Stimulated activated CD4-positive, alpha-beta T cell treated with anti-CD3 and anti-CD28 coated beads, Interleukin-15, amount 100 ng/mL, for 1 hour (primary cell): ENCODE data around the gene FAM200C.
"Not testable (repeated sequence)": the region's sequence is repeated elsewhere in the genome, so short reads cannot be mapped to it uniquely, and the experiment has no call there.

ENCODE experiments used
- DNase-seq, 2 donors: peaks; one replicate each; pipeline ENCODE4 v3.0.0-alpha.2; 2020; ENCODE audit warnings: low read depth in 1 of 2, low spot score in 1 of 2

The FAM200C gene

DNA sequence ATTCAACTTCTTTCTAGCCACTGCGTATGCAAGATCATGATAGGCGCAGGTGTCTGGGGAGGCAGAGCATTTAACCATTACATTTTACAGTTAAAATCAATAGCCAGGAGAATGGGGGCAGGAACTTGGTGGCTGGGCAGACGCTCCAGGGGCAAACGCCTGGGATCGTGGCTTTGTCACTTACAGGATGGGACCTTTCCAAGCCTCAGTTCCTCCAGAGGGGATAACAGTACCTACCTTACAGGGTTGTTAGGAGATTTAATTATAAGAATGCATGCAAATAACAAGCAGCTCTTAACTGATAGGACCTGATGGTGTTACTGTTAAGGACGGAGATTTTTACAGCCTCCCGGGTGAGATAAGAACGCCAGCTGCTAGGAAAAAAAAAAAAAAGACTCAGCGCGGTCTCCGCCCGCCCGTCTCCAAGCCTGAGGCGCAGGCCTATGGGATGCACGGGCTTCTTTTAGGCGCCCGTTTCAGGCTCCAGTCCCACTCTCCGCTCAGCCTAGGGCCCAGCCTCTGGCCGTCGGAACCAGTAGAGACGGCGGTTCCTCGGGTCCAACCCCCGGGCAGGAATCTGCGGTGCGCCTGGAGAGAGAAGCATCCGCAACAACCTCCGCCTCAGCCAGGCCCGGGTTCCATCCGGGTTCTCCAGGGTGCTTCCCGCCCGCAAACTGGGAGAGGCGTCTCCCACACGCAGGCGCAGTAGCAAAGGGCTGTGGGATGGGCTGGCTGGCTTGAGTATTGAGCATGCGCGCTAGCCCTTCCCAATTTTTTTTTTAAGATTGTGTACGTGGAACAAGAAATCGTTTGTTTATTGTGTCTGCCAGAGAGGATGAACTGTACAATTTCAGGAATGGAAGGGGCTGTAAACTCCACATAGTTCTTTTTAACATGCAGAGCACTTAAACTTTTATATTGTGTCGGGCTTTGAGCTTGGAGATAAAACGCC lies at the start of gene FAM200C:
Gene FAM200C, minus strand, starts transcription at position 653 of the 952 bp plus-strand sequence. CDS start 4,564 bp downstream, outside the sequence.
- peak; percentile 22 to 47 for DNase-seq

DNA sequence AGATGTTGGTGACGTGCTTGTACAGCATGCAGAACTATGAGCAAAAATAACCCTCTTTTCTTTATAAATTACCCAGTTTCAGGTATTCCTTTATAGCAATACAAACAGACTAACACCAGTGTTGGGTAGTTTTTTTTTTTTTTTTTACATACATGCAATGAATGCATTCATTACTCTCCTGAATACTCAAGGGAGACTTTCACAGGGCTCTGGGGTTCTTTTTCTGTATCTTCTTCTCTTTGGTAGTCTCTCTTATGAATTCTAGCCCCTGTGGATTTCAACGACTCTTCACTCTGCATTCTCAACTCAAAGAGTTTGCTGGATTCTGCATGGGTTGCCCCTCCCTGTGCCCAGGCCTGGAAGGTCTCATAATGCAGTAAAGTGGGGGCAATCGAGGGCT lies 49.6 kb upstream of the FAM200C start:
- DNase-seq = no peak

DNA sequence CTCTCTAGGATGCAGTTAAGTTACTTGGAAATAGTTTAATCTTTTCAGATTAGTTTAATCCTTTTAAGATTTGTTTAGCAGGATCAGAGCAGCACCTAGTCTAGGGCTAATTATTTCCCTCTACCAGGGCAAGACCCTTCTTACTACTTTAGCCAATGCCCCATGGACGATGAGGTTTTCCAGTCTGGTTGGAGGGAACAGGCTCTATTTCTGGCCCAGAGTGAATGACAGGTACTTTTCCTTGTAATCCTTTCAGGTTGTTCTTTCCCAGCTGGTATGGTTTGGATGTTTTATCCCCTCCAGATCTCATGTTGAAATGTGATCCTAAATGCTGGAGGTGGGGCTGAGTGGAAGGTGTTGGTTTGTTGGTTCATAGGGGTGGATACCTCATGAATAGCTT lies 49.0 kb upstream of the FAM200C start:
- no peak for DNase-seq

- no peak for DNase-seq
These were observed 45.9 kb upstream of the FAM200C start for GRCh38 chr5:160445751-160446150.

- DNase-seq = no peak
These were observed 45.3 kb upstream of the FAM200C start for GRCh38 chr5:160445132-160445531.

- no peak for DNase-seq
These were observed 44.6 kb upstream of the FAM200C start for GRCh38 chr5:160444407-160444806.

- DNase-seq = no peak
These were observed 43.1 kb upstream of the FAM200C start for GRCh38 chr5:160442824-160443431.

DNA sequence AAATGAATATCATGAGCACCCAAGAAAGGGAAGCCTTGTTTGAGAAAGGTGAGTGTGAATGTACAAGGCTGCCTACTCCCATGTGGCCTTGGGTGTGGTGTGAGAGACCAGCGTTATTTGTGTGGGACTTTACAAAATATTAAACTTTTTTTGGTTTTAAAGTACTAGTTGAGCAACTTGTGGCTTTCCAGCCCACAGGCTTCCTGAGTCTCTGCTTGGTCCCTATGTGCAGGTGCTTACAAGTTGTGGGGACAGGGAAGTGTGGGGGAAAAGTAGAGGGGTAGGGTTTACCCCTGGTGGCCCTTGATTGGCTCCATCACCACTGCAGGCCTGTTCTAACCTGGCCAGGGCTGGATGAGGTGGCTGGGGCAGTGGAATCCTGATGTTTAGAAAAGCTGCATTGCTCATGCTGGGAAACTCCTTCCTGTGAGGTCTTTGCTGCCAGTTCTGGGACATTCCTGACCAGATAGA lies 41.5 kb upstream of the FAM200C start:
- no peak for DNase-seq

DNA sequence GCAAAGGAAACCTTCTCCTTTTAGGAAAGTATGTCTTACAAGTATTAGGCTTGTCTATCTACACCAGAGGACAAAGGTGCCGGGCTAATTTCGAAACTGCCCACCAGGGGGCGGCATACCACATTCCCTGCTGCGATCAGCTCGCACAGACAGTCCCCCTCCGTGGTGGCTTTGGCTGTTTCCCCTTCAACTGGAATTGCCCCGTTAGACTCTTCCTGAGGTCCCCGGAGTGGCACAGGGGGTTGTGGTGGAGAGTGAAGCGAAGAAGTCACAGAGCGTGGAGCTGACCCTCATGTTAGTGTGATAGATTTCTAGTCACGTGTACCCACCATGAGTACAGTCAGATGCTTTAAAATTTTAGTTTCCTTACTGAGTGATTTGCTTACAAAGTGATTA lies 39.3 kb upstream of the FAM200C start:
- peak; percentile 79 to 91 for DNase-seq

DNA sequence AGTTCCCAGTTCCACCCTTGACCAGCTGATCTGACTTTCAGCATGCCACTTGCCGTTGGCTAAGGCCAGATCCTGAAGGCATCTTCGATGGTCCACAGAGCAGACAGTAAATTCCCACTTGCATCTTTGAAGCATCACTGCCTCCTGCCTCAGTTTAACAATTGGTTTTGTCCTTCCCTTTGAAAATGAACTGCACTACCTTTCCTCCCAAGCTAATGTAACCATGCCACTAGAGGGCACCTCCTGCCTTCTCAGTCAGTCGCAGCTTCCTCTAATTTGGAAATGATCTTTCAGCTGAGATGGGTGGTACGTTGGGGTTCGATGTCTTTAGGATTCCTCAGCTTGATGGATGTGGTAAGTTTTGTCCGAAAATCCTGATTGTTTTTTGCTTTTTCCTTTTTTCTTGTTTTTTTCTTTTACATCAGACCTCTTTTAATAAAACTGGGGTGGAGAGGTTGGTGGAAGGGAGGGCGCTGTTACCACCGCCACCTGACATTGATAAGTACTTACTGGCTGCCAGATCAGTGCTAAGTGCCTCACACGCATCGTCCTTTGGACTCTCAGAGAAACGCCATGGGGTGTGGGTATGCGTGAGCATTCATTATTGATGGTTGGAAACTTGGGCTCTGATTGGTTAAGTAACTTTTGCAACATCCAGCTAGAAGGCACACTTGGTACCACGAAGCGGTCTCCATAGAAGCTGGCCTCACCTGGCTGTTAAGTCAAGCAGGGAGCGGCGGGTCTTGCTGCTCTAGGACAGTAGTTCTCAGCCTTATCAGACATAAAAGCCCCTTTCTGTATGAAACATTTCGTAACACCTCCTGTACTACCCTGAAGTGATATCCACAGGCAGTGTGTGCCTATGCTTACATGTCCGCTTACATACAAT lies 38.7 kb upstream of the FAM200C start:
- DNase-seq = peak; percentile 9 to 16

- no peak for DNase-seq
These were observed 37.4 kb upstream of the FAM200C start for GRCh38 chr5:160437271-160437670.

GRCh38 chr5:160436661-160437060 lies 36.8 kb upstream of the FAM200C start:
- DNase-seq = not testable (repeated sequence)

GRCh38 chr5:160436017-160436416 lies 36.2 kb upstream of the FAM200C start:
- DNase-seq = no peak

- no peak for DNase-seq
These were observed 35.7 kb upstream of the FAM200C start for GRCh38 chr5:160435532-160435931.

- DNase-seq = no peak
These were observed 34.2 kb upstream of the FAM200C start for GRCh38 chr5:160434022-160434531.

DNA sequence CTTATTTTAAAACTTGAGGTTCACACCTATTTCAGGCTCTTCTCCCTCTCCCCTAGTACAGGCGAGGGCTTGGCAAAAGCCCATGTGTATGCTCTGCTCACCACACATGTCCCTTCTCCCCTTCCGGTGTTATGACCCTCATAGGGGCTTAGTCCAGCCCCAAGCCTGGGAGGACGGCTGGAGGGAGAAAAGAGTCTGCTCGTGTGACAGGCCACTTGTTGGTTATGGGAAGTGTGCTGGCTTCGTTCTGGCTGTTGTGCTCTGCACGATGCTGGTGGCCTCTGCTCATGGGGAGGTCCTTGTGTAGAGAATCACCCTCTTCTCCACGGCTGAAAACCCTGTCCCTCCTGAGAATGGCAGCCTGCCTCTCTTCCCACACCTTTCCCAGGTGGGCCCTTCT lies 32.9 kb upstream of the FAM200C start:
- no peak for DNase-seq

DNA sequence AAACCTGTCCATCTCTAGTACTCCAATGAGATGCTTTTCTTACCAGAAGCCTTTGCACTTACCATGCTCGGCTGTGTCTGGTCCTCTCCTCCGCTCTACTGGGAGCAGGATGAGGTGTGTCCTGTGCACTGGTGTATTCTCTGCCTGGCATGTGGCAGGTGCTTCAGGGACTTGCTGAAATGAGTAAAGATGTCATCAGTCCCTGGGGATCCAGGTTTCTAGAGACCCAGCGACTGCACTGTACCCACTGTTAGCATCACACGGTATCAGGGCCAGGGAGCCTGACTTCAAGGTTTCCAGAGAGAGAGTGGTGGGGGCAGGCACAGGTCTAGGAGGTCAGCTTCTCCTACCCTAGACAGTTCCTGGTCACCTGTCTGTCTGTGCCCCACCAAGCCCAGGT lies 32.3 kb upstream of the FAM200C start:
- DNase-seq = no peak

- DNase-seq = no peak
These were observed 27.8 kb upstream of the FAM200C start for GRCh38 chr5:160427607-160428006.

DNA sequence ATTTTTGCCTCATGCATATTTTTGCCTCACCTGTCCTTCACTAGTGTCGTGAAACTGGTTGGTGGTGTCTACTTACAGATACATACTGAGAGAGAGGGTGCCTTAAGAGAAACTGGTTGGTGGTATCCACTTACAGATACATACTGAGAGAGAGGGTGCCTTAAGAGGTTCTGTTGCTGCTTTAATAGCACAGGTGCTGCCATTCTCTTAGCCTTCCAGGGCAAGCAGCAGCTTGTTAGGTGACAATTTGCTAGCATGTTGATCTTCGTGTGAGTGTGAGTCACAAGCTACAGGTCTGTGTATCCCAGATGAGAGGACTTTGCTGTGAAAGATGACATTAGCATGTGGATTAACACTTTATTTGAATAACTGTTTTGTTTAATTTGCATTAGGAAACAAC lies 23.2 kb upstream of the FAM200C start:
- DNase-seq = no peak

DNA sequence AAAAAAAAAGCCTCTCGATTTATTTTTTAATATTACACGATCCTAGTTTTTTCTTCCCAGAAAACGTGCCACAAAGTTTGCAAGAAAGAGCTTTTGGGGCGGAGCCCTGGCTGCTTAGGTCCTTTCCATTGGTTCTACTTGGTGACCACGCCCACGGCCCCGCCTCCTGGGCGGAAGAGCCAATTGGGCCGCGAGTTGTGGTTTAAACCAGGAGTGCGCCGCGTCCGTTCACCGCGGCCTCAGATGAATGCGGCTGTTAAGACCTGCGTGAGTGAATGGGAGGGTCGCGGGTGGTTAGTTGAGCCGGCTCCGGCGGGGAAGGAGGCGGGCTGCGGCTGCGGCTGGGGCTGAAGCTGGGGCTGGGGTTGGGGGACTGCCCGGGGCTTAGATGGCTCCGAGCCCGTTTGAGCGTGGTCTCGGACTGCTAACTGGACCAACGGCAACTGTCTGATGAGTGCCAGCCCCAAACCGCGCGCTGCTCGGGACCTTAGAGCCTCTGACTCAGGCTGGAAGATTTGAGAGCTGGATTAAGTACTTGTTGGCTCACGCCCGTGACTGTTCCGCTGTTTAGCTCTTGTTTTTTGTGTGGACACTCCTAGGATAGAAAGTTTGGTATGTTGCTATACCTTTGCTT lies 21.9 kb upstream of the FAM200C start, which contains the start of gene PTTG1:
Gene PTTG1, plus strand, starts transcription at position 231 of the 634 bp plus-strand sequence. CDS start 458 bp downstream, outside the sequence.
- peak; percentile 79 to 86 for DNase-seq

DNA sequence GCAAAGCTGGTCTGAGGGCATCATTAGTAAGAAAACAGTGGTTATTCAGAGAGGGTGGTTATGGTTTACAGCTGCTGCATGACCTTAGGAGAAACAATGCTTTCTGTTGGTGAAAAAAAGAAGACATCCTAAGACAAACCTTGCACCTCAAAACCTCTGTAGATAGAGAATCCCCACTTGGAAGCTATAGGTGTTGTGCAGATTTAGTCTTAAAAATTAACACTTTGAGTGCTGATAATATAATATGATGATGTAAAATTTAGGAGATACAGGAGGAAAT lies 20.4 kb upstream of the FAM200C start:
- no peak for DNase-seq
